HFFc6 (cell line): ENCODE measurements around the gene PPIL4. TPM values are rescaled to one million over a fixed set of nuclear protein-coding genes. Genes with fewer than 3 reads are reported as not detected.
"Not testable (repeated sequence)": the region's sequence is repeated elsewhere in the genome, so short reads cannot be mapped to it uniquely, and the experiment has no call there.

Experiments
- DNase-seq: peaks from one replicate; pipeline ENCODE4 v3.0.0-alpha.2; 2018
- H3K27ac Mint-ChIP-seq: 2 replicates; pipeline ENCODE4 v1.8.0; 2020; ENCODE audit warnings: mild to moderate bottlenecking, mixed read lengths
- H3K27me3 Mint-ChIP-seq: 2 replicates; pipeline ENCODE4 v1.8.0; 2021; ENCODE audit warnings: mild to moderate bottlenecking, moderate library complexity, mixed read lengths; ENCODE audit not compliant: insufficient read depth
- H3K36me3 Mint-ChIP-seq: 2 replicates; pipeline ENCODE4 v1.8.0; 2021; ENCODE audit warnings: low read depth, mixed read lengths
- H3K4me1 Mint-ChIP-seq: 2 replicates; pipeline ENCODE4 v1.8.0; 2020; ENCODE audit warnings: low read depth, mixed read lengths
- H3K4me3 Mint-ChIP-seq: 2 replicates; pipeline ENCODE4 v1.8.0; 2020; ENCODE audit warnings: mild to moderate bottlenecking, moderate library complexity, mixed read lengths
- H3K9me3 Mint-ChIP-seq: 2 replicates; pipeline ENCODE4 v1.8.0; 2020; ENCODE audit warnings: mild to moderate bottlenecking, mixed read lengths
- total RNA-seq, 6 experiments: library from RNA; stranded (reverse); fragmentation: NEBNext Ultra II Directional; extraction: Animal tissue kit (Norgen Biotek cat#: 25700); gene quantifications; 2 replicates in 1 of 6; 3 replicates in 5 of 6; pipeline ENCODE4 v1.2.3, GENCODE V29; 2021
- TF ChIP-seq, protein P1 (sequence below): fragments of 200-600 bp; sonication (generic); IDR thresholded peaks from 2 replicates; pipeline ENCODE4 v1.5.0; 2021; ENCODE audit warnings: antibody characterized with exemption, mild to moderate bottlenecking

Gene PPIL4
- total RNA-seq, 6 experiments from 2014 or later = 31.9 to 35.1 (median 34.6) TPM

DNA sequence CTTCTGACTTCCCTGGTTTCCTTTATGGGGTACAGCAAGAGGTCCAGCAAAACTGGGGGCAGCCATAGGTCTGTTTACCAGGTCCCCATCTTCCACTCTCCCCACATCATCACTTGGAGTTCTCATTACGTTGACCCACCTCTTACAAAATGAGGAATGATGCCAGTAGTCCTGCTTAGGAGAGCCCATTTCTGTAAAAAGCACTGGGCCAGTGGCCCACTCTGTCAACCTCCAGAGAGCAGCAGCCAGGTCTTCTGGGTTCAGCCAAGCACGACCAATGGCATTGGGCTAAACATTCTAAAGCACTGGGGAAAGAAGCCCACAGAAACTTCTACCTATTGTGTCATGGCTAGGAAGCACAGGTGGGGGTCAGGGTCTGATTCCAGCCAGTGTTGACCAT is 74.9 kb downstream of the PPIL4 start:
- H3K27me3 Mint-ChIP-seq = peaks cover 17% of the 10 kb centered on the region
- TF ChIP-seq, protein P1, sequence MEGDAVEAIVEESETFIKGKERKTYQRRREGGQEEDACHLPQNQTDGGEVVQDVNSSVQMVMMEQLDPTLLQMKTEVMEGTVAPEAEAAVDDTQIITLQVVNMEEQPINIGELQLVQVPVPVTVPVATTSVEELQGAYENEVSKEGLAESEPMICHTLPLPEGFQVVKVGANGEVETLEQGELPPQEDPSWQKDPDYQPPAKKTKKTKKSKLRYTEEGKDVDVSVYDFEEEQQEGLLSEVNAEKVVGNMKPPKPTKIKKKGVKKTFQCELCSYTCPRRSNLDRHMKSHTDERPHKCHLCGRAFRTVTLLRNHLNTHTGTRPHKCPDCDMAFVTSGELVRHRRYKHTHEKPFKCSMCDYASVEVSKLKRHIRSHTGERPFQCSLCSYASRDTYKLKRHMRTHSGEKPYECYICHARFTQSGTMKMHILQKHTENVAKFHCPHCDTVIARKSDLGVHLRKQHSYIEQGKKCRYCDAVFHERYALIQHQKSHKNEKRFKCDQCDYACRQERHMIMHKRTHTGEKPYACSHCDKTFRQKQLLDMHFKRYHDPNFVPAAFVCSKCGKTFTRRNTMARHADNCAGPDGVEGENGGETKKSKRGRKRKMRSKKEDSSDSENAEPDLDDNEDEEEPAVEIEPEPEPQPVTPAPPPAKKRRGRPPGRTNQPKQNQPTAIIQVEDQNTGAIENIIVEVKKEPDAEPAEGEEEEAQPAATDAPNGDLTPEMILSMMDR = no peak
- H3K4me1 Mint-ChIP-seq = no peaks in the 10 kb centered on the region
- DNase-seq = no peak
- H3K4me3 Mint-ChIP-seq = no peak overlapping the region
- H3K9me3 Mint-ChIP-seq = no peaks in the 10 kb centered on the region
- H3K36me3 Mint-ChIP-seq = no peaks in the 10 kb centered on the region
- no peak overlapping the region for H3K27ac Mint-ChIP-seq

- H3K9me3 Mint-ChIP-seq = no peaks in the 10 kb centered on the region
- TF ChIP-seq, protein P1 = no peak
- H3K27me3 Mint-ChIP-seq = peaks cover 11% of the 10 kb centered on the region
- H3K36me3 Mint-ChIP-seq = no peaks in the 10 kb centered on the region
- no peak for DNase-seq
- H3K4me3 Mint-ChIP-seq = no peak overlapping the region
- peaks cover 15% of the 10 kb centered on the region for H3K4me1 Mint-ChIP-seq
- no peak overlapping the region for H3K27ac Mint-ChIP-seq
Measured at GRCh38 chr6:149468179-149468578, 77.7 kb downstream of the PPIL4 start.

DNA sequence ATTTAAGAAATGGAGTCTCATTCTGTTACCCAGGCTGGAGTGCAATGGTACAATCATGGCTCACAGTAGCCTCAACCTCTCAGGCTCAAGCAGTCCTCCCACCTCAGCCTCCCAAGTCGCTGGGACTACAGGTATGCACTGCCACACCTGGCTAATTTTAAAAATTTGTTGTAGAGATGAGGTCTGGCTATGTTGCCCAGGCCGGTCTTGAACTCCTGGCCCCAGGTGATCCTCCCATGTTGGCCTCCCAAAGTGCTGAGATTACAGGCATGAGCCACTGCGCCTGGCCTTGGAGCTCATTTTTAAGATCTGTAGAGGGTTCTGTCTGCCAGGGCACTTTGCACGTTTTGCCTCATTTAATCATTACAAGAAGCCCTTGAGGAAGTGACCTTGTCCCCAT is 78.6 kb downstream of the PPIL4 start:
- Mint-ChIP-seq H3K27ac (no peak overlapping the region), H3K27me3 (peaks cover 11% of the 10 kb centered on the region), H3K9me3 (no peaks in the 10 kb centered on the region), H3K4me3 (no peak overlapping the region), H3K36me3 (no peaks in the 10 kb centered on the region), H3K4me1 (peaks cover 15% of the 10 kb centered on the region)
- no peak for DNase-seq
- TF ChIP-seq, protein P1 = no peak

- TF ChIP-seq, protein P1 = no peak
- DNase-seq = no peak
- H3K4me1 Mint-ChIP-seq = peaks cover 15% of the 10 kb centered on the region
- no peaks in the 10 kb centered on the region for H3K9me3 Mint-ChIP-seq
- no peaks in the 10 kb centered on the region for H3K36me3 Mint-ChIP-seq
- peaks cover 4% of the 10 kb centered on the region for H3K27me3 Mint-ChIP-seq
- H3K4me3 Mint-ChIP-seq = no peak overlapping the region
- H3K27ac Mint-ChIP-seq = no peak overlapping the region
Measured at GRCh38 chr6:149464411-149464810, 81.4 kb downstream of the PPIL4 start.

DNA sequence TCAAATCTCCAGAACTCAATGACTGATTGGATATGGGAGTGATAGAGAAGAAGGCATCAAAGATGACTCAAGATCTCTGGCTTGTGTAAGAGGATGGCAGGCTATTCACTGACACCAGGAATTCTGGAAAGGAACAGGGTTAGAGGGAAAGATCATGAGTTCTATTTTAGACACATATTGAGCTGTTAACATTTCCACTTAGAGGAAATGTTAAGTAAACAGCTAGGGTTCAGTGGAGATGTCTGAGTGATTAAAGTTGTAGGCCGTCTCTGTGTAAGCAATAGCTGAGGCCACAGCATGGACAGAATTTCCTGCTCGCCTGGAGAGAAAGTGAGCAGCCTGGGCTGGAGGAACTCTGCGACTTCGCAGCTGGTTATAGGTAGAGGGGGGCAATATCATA is 82.1 kb downstream of the PPIL4 start:
- H3K36me3 Mint-ChIP-seq = no peaks in the 10 kb centered on the region
- H3K4me1 Mint-ChIP-seq = peaks cover 15% of the 10 kb centered on the region
- H3K9me3 Mint-ChIP-seq = no peaks in the 10 kb centered on the region
- peak; percentile 10 for DNase-seq
- H3K4me3 Mint-ChIP-seq = no peak overlapping the region
- TF ChIP-seq, protein P1 = no peak
- no peak overlapping the region for H3K27ac Mint-ChIP-seq
- H3K27me3 Mint-ChIP-seq = peaks cover 4% of the 10 kb centered on the region

GRCh38 chr6:149462712-149463111 is 83.1 kb downstream of the PPIL4 start:
- H3K9me3 Mint-ChIP-seq, H3K27me3 Mint-ChIP-seq, H3K36me3 Mint-ChIP-seq, H3K27ac Mint-ChIP-seq, H3K4me3 Mint-ChIP-seq, DNase-seq: not testable (repeated sequence)
- peaks cover 20% of the 10 kb centered on the region for H3K4me1 Mint-ChIP-seq
